Middle frontal gyrus (tissue), 1 donor: ENCODE data around the gene LCMT2.

ENCODE experiments used
- DNase-seq: peaks from one replicate; pipeline ENCODE4 v3.0.0-alpha.2; 2015; ENCODE audit warnings: low spot score; ENCODE audit errors: extremely low spot score

The LCMT2 gene

GRCh38 chr15:43276563-43277200 is 53.7 kb downstream of the LCMT2 start:
- no peak for DNase-seq

- DNase-seq = no peak
Observed at GRCh38 chr15:43275740-43276562, 54.4 kb downstream of the LCMT2 start.

GRCh38 chr15:43274136-43274535 is 56.2 kb downstream of the LCMT2 start:
- DNase-seq = no peak
